NCI-H187 treated with DMSO at 0.1 percent for 48 hours (cell line): ENCODE results near the gene PLXNA2.
A peak's percentile ranks its signal among the peaks of the same experiment; 100 is the strongest.

ENCODE experiments used
- DNase-seq: peaks from one replicate; lab custom pipeline; 2025; lab: John Stamatoyannopoulos, UW

Gene PLXNA2

DNA sequence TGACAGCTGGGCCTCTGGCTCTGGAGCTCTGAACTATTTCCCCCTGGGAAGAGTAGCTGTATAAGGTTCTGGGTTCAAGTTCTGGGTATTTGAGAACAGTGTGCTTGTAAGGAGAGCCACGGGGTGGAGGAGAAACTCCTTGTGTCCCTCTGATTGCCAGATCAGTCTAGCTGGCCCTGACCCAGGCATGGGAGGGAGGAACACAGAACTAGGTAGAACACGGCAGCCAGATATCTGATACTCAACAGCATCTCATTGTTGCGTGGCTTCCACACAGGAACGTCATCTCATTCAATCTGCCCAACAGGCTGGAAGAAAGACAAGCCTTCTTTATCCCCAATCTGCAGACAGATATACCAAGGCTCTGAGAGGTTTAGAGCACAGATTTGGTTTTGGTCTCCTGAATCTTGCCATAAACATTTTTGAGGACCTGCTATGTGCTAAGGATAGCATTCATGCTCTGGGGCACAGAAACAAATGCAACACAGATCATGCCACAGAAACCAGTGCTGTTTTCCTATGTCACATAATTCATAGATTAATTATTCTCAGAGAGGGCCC, 83.8 kb downstream of the PLXNA2 start:
- DNase-seq: no peak

DNA sequence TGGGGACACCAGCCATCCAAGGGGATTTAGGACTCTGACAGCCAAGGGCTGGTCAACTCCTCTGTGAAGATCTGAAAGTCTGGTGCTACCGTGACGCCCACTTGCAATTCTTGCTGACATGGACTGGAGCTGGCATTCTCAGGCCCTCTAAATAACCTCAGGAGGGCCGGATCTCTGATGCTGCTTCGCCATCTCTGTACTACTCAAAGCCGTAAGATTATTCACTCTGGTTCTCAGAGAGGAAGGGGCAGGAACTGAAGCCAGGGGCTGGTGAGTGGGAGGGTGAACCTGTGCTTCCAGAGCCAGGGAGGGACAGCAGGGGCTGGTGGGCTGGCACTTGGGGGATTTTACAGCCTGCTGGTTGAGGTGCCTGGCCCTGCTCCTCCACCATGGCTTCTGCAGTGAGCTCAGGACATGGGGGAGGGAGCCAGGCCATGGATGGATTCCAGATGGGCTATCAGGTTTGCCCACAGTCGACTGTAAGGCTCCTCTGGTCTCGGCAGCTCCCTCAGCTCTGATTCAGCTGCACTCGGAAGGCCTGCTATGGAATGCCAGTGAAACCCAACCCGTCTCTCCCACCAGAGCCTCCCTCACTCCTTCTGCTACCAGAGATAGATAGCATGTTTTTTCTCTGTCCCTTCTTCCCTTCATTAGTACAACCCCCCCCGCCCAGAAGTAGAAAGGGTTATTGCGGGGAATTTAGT, 84.5 kb downstream of the PLXNA2 start:
- DNase-seq: no peak

DNA sequence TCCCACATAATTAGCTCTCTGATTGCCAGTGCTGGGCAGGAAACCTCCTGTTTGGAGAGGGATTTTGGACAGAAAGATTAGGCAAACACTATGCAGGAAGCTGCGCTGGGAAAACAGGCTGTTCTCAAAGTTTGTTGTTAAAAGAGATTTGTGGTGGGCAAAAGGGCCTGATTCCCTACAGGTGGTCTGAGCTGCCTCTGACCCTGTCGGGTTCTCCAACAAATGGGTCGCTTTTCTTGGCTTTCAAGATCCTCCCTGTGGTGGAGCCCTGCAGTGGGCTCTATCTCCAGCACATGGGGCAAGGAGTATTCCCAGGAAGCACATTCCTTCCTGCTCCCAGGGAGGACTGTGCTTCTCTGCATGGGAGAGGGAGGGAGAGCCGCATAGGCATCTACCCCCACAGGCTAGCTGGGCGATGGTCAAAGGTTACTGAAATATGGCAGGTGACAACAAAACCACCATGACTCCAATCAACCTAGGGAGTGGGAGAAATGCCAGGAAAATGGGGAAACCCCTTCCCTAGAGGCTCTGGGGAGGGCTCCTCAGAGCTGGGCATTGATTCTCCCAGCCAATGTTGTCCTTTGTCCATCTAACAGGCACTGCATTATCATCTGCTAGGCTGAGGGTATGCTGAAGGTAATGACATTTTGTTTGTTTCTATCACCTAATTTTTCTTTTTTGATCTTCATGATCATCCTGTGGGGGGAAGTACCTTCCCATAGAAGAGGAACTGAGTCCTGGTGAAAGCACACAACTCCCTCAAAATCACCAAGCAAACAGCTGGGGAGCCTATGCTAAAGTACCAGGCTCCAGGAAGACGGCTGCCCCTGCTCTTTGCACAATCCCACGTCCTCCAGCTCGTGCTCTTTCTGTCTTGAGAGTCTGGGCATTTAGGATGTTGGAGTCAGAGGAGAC, 85.3 kb downstream of the PLXNA2 start:
- no peak for DNase-seq

DNA sequence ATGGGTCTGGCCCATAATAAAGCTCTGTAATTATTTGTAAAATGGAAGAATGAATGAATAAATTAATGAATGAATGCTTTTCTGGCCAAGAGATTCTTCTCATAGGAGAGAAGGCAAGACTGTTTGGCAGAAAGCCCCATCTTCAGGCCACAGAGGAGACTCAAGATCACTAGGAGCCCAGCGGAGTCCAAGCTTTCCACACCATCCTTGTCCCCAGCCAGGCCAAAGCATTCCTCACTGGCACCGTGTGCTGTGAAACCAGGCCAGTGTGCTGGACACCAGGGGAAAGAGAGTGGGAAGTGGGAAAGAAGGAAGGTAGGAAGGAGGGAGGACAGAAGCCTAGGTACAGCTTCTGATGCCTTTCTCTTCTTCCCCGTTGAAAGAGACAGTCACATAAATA, 86.4 kb downstream of the PLXNA2 start:
- DNase-seq: no peak

DNA sequence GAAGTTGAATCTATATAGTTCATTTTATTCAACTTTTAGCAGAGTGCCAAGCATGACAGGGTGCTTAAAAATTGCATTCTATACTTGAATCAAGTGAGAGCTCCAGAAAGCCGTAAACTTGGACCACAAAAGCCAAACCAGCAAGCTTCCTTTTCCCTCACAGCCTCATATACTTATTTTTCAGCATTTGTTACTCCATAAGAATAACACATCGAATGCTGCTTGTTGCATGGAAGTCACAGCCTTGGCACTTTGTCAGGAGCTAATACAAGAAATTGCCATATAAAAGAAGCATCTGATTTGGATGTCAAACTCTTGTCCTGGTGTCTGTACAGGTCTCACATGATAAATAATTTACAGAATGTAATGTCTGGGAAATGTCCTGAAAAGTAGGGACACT, 87.4 kb downstream of the PLXNA2 start:
- DNase-seq: no peak

DNA sequence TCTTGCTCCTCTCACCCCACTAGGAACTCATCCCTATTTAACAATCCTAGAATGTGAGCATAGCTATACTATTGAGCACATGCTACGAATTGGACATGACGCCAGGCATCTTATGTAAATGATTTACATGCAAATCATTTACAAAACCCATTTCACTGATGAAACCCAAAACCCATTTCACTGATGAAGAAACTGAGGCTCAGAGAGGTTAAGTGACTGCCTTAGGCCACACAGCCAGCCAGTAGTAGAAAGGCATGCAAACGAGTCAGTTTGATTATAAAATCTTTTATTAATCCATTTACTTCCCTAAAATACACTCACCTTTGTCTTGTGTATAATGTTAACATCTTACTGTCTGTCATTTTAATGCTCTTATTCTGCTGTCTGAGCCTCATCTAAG, 87.9 kb downstream of the PLXNA2 start:
- no peak for DNase-seq

DNA sequence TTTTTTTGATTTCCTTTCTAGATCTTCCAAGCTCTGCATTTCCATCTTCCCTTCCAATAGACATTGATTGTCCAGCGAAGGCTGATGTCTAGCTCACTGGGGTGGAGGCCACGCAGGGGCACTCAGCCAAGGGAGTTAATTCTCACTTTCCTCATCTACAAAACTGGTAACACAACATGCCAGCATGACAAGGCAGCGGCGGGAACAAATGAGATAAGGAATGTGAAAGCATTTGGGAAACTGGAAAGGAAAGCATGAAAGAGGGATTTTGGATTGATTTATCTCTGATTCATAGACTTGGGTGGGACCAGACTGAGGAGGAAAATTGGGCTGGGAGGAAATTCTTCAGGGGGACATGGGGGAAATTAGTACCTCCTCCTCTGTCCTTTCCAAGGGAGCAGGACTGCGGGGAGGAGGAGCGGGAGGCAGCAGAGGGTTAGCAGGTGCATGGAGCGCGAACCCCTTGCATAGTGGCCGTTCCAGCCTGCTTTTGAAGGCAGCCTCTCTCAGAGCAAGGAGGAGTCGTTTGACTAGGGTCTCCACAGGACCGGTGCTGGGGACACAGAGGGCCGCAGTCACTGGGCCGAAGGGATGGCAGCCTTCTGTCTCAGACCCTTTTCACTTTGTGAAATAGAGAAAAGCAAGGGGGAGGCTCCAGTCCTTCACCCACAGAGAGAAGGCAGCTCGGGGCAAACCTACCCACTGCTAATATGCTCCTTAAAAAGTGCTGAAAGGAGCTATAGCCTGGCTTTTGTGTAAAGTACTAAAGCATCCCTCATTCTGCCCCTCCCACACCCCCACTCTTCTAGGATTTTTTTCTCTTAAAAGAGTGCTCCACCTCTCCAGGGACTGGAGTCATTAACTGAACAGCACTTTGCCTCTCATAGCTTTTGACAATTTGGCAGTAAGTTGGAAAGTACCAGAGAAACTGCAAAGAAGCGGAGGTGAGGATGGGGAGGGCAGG, 89.2 kb downstream of the PLXNA2 start:
- DNase-seq: no peak

DNA sequence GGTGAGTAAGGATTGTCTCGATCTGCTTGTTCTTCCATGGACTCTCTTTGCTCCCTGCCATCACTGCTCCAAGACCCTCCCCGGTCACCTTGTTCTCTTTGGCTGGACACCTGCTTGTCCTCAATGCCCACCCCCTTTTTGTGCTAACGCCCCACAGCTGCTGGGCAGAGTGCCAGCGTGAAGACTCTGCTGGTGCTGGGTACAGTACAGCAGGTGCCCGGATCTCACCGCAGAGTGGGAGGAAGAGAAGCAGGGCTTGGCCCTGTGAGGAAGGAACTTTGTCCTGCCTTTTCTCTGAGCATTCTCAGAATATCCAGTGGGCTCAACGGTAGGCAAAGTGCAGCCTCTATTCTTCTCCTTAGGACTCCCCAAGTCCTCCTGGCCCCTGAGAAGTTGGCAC, 90.1 kb downstream of the PLXNA2 start:
- no peak for DNase-seq

DNA sequence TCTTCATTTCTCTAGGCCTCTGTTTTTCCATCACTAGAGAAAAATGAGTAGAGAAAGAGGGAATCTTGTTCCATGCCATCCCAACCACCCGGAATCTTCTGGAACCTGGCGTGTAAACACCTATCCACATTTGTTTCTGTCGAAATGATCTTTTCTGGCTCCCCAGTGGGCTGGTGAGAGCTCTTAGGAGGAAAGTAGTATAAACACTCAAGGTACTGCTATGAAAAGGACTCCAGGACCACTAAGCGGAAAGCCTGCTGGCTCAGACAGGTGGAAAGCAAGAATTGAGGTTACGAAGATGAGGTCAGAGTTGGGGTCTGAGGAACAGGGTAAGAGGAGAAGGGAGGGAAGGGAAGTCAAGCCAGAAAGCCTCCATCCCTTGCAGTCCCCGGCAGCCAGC, 90.8 kb downstream of the PLXNA2 start:
- peak; percentile 67 for DNase-seq

DNA sequence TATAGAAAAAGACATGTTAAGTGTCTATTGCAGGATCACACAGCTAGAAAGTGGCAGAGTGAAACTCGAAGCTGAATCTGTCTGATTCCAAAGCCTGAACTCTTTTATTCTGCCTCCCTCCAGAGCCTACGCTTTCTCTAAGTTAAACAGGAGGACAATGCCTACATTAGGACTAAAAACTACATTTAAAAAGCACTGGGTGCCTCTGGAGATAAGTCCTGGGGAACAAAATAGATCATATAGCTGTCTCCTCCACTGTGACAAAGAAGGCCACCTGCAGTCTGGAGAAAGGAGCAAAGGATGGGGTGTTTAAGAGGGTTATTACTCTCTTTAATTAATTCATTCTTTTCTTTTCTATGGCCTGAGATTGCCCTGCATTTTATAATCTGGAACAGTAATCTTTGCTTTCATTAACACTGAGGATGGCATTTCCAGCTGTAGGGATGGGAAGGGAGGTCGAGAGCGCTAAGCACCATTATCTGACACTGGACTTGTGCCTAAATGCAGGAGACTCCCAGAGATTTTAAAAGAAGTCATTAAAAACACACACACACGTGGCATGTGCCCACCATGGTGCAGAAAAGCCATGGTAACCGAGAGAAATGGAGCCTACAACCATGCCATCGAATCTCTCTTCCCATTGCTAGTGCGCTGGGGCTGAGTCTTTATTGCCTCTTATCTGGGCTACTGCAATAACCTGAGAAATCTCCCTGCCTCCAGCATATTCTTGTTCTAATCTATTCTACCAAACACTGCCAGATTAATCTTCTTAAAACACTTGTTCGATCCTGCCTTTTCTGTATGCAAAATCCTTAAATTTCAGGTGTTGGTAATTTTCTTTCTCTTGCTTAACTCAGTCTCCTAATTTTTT, 92.2 kb downstream of the PLXNA2 start:
- no peak for DNase-seq

DNA sequence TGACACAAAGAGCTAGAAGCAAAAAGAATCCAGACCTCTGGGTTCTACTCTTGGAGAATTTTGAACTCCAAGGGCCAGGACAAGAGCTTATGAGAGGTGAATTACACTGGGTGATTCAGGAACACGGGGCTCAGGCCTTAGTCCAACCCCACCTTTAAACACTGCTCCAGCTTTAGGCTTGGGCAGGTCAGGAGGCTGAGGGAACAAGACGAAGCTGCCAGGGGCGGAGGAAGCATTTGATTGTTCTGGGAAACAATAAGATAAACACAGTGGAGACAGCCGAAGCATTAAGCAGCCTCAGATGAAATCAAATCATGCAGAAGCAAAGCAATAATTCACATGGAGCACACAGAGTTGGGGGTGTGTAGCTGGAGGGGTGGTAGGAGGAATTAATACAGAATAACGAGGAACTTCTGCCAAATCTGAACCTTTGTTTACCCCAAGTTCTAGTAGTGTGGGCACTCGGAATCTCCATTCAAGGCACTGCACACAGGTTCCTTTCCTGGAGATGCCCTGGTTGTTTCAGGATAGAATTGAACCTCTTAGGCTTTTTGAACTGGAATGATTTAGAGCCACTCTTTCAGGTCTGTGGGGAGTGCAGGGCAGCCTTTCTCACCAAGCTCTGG, 93.2 kb downstream of the PLXNA2 start:
- DNase-seq: no peak

DNA sequence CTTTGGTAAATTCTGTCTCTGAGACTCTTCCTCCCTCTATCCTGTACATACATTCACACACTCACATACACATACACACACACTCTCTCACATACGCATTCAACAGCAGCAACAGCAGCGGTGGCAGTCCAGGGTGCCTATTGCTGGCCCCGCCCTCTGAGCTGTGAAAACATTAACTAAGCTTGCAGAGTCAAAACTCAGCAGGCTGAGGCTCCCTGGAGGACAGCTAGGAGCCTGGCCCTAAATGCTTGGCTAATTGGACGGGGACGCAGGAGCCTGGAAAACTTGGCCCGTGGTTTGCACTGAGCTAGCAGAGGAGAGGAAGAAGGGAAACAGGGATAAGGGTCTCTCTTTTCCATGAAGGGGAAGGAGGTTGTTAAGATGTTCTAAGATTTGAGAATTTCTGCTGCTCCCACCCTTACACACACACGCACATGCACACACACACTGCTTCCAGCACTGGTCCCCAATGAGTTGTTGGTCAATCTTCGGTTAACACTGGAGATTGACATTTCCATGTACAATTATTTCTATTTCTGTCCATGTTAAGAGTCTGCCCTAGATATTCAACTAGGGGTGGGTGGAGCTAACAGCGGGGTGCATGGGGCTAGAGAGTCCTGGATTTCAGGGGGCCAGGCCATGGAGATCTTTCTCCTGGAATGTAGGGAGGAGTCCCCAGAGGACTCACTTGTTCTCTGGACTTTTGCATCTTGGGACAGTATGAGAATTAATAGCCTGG, 94.2 kb downstream of the PLXNA2 start:
- DNase-seq: no peak

DNA sequence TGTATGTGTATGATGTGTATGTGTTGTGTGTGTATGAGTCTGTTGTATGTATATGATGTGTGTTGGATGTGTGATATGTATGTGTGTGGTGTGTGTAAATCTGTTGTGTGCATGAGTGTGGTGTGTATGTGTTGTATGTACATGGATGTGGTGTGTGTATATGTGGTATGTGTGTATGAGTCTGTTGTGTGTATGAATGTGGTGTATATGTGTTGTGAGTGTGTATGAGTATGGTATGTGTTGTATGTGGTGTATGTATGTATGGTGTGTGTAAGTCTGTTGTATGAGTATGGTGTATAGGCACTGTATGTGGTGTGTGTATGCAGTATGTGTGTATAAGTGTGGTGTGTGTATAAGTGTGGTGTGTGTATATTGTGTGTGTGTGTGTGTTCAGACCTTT, 95.0 kb downstream of the PLXNA2 start:
- DNase-seq: no peak

DNA sequence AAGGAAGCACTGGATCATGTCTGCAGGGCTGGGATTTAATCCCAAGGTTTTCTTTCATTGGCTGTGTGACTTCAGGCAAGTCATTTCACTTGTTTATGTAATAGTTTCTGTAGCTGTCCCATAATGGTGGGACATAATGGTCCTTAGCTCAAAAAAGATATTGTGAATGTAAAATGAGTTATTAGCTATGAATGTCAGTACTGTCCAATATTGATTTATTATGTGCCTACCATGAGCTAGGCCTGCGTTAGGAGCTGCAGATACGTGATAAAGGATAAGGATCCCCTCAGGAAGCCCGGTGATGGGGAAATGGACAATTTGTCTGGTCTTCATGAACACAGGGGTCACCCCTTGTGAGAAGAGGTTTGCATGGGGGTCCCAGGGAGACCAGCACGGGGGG, 95.8 kb downstream of the PLXNA2 start:
- no peak for DNase-seq

DNA sequence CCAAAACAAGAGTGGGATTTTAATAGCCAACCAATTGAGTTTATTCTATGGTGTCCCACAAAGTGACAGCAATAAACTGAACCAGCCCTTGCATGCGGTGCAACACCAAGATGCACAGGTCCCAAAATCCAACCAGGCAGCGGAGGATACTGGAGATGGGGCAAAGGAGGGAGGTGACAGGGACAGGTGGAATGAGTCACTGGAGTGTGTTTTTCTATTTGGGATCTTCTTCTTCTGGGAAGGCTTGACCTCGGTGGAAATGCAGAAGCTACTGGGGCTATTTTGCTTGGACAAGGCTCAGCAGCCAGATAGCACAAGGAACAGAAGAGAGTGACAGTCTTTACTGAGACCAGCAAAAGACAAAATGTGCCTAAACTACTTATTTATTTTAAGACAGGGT, 97.5 kb downstream of the PLXNA2 start:
- no peak for DNase-seq

DNA sequence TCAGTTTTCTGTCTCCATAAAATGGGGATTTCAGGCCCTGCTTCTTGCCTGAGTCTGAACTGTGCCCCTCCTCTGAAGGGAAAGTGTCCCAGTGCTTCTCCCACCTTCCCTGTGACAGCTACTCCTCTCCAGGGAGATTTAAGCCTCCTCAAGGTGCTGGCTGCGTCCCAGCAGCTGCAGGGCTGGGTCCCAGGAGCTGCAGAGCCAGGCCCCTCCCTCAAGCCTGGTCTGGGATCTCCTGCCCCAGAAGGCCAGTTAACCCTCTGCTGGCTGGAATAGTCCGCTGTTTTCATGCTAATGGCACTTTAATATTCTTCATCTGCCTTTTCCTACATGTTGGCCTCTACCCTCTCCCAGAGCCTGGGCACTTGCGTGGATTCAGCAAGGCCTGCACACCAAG, 99.0 kb downstream of the PLXNA2 start:
- no peak for DNase-seq

DNA sequence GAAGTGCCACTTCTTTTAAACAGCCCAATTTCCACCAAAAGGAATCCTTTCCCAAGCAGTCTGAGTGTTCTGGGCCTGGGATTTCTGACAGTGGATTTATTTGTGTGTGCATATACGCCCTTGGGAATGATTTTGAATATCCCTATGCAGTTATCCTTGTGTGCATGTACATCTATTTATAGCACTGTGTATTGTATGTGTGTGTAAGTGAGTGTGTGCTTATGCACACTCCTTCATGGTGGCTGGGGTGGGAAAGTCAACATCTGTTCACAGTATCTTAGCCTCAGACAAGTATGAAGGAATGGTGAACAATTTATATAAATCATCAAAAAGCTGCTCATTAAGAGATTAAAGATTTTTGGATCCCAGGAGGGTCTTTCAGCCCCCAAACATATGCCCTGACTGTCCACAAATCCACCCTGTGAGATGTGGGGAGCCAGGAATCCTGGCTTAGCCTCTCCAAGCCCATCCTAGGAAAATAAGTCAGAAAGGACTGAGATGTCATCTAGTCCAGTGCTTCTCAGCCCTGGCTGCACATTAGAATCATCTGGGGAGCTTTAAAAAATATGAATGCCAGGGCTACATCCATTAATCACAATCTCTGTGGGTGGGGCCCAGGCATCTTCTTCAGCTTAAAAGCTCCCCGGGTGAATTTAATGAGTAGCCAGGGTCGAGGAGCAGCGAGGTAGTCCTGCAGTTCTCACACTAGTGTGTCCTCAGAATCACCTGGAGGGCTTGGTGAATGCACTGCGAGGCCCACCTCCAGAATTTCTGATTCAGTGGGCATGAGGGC, 101.4 kb downstream of the PLXNA2 start:
- no peak for DNase-seq

DNA sequence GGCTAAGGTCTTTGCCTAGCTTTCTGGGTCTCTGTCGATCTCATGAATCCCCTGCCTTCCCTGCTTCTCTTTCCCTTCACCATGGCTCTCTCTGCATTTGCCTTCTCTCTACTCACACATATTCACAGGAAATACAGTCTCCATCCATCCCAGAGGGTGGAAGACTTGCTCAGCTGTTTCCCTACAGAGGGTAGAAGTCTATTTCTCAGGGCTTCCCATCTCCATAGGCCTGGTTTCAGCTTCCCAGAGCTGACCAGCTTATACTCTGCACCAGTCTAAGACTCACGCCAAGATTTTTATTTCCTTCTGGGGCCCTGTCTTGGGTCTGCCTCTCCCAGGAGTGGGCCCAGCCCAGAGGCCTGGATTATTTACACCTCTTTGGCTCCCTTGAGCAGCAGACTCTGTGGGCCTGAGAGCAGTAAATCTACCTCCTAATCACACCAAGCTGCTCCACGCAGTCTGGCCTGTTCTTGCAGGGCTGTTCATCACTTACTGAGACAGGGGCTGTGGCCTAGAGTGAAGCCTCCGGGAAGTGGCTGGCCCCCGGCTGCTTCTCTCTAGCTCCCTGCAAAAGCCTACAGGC, 102.5 kb downstream of the PLXNA2 start:
- DNase-seq: no peak
